ENCODE results near the gene FBXW4.

DNA sequence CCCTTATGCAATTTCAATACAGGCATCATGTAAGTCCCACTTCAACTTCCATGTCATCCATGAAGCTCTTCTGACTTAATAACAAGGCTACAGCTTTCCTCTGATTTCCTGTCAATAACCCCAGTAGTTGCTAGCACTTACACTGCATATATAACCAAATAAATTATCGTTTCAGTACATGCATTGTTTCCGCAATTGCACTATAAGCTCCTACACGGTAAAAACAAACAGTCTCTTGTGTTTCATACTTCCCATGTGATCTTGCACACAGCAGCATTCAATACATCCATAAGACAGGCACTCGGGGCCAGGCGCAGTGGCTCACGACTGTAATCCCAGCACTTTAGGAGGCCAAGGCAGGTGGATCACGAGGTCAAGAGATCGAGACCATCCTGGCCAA lies 41.4 kb downstream of the FBXW4 start:
- TF ChIP-seq TAF1 (IDR thresholded peaks at IDR 0.05; ENCODE audit: borderline replicate concordance, low read depth, low read length), result no peak
- no peak for TF ChIP-seq CHD2 (IDR thresholded peaks at IDR 0.05; ENCODE audit: low read length, partially characterized antibody)
- TF ChIP-seq, protein P1, sequence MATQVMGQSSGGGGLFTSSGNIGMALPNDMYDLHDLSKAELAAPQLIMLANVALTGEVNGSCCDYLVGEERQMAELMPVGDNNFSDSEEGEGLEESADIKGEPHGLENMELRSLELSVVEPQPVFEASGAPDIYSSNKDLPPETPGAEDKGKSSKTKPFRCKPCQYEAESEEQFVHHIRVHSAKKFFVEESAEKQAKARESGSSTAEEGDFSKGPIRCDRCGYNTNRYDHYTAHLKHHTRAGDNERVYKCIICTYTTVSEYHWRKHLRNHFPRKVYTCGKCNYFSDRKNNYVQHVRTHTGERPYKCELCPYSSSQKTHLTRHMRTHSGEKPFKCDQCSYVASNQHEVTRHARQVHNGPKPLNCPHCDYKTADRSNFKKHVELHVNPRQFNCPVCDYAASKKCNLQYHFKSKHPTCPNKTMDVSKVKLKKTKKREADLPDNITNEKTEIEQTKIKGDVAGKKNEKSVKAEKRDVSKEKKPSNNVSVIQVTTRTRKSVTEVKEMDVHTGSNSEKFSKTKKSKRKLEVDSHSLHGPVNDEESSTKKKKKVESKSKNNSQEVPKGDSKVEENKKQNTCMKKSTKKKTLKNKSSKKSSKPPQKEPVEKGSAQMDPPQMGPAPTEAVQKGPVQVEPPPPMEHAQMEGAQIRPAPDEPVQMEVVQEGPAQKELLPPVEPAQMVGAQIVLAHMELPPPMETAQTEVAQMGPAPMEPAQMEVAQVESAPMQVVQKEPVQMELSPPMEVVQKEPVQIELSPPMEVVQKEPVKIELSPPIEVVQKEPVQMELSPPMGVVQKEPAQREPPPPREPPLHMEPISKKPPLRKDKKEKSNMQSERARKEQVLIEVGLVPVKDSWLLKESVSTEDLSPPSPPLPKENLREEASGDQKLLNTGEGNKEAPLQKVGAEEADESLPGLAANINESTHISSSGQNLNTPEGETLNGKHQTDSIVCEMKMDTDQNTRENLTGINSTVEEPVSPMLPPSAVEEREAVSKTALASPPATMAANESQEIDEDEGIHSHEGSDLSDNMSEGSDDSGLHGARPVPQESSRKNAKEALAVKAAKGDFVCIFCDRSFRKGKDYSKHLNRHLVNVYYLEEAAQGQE (IDR thresholded peaks at IDR 0.05; ENCODE audit: low read depth, low read length), result no peak
- TF ChIP-seq, protein P2, sequence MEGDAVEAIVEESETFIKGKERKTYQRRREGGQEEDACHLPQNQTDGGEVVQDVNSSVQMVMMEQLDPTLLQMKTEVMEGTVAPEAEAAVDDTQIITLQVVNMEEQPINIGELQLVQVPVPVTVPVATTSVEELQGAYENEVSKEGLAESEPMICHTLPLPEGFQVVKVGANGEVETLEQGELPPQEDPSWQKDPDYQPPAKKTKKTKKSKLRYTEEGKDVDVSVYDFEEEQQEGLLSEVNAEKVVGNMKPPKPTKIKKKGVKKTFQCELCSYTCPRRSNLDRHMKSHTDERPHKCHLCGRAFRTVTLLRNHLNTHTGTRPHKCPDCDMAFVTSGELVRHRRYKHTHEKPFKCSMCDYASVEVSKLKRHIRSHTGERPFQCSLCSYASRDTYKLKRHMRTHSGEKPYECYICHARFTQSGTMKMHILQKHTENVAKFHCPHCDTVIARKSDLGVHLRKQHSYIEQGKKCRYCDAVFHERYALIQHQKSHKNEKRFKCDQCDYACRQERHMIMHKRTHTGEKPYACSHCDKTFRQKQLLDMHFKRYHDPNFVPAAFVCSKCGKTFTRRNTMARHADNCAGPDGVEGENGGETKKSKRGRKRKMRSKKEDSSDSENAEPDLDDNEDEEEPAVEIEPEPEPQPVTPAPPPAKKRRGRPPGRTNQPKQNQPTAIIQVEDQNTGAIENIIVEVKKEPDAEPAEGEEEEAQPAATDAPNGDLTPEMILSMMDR (IDR thresholded peaks at IDR 0.05), result no peak
- TF ChIP-seq, protein P3, sequence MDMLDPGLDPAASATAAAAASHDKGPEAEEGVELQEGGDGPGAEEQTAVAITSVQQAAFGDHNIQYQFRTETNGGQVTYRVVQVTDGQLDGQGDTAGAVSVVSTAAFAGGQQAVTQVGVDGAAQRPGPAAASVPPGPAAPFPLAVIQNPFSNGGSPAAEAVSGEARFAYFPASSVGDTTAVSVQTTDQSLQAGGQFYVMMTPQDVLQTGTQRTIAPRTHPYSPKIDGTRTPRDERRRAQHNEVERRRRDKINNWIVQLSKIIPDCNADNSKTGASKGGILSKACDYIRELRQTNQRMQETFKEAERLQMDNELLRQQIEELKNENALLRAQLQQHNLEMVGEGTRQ (IDR thresholded peaks at IDR 0.05; ENCODE audit: borderline replicate concordance, low read depth, low read length), result no peak
- TF ChIP-seq, protein P4, sequence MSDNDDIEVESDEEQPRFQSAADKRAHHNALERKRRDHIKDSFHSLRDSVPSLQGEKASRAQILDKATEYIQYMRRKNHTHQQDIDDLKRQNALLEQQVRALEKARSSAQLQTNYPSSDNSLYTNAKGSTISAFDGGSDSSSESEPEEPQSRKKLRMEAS (IDR thresholded peaks at IDR 0.05; ENCODE audit: low read depth), result no peak
- TF ChIP-seq POLR2AphosphoS5 (IDR thresholded peaks at IDR 0.05; ENCODE audit: low read depth, low read length), result no peak
- no peak for TF ChIP-seq YY1 (IDR thresholded peaks at IDR 0.05; ENCODE audit: low read depth)
- no peak for TF ChIP-seq SMC3 (IDR thresholded peaks at IDR 0.05; ENCODE audit: low read depth, low read length)
- TF ChIP-seq EZH2phosphoT487 (IDR thresholded peaks at IDR 0.05; ENCODE audit: borderline replicate concordance, low read depth), result no peak
- no peak for TF ChIP-seq TCF12 (IDR thresholded peaks at IDR 0.05)
- no peak for TF ChIP-seq FOXM1 (IDR thresholded peaks at IDR 0.05; ENCODE audit: low read depth)
- TF ChIP-seq, protein P5, sequence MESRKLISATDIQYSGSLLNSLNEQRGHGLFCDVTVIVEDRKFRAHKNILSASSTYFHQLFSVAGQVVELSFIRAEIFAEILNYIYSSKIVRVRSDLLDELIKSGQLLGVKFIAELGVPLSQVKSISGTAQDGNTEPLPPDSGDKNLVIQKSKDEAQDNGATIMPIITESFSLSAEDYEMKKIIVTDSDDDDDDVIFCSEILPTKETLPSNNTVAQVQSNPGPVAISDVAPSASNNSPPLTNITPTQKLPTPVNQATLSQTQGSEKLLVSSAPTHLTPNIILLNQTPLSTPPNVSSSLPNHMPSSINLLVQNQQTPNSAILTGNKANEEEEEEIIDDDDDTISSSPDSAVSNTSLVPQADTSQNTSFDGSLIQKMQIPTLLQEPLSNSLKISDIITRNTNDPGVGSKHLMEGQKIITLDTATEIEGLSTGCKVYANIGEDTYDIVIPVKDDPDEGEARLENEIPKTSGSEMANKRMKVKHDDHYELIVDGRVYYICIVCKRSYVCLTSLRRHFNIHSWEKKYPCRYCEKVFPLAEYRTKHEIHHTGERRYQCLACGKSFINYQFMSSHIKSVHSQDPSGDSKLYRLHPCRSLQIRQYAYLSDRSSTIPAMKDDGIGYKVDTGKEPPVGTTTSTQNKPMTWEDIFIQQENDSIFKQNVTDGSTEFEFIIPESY (IDR thresholded peaks at IDR 0.05; ENCODE audit: borderline replicate concordance, low read depth), result no peak
